ENCODE data around the gene PRDM16.

DNA sequence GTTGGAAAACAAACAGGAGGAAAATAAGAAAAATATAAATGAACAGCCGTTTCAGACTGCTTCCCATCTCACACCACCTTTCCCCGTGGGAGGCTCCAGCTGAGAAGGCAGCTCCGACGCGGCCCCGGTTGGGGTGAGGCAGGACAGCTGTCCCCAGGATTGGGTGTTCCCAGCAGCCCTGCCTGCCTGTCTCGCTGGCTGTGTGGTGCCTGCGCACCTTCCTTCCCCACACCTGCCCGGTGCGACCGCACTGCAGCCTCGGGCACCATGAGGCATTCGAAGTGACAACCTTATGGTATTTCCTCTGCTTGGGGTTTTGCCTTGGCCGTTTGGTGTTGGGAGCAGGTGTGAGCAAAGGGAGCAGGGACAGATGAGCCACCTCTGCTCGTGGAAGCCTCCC lies 161.6 kb downstream of the PRDM16 start:
- TF ChIP-seq, protein P1, sequence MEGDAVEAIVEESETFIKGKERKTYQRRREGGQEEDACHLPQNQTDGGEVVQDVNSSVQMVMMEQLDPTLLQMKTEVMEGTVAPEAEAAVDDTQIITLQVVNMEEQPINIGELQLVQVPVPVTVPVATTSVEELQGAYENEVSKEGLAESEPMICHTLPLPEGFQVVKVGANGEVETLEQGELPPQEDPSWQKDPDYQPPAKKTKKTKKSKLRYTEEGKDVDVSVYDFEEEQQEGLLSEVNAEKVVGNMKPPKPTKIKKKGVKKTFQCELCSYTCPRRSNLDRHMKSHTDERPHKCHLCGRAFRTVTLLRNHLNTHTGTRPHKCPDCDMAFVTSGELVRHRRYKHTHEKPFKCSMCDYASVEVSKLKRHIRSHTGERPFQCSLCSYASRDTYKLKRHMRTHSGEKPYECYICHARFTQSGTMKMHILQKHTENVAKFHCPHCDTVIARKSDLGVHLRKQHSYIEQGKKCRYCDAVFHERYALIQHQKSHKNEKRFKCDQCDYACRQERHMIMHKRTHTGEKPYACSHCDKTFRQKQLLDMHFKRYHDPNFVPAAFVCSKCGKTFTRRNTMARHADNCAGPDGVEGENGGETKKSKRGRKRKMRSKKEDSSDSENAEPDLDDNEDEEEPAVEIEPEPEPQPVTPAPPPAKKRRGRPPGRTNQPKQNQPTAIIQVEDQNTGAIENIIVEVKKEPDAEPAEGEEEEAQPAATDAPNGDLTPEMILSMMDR (optimal IDR thresholded peaks at IDR 0.05 in 1 of 3, IDR thresholded peaks at IDR 0.05 in 1 of 3, conservative IDR thresholded peaks at IDR 0.05 in 1 of 3; ENCODE audit: extremely low read depth in 1 of 3, insufficient read depth in 2 of 3, low read length in 3 of 3): no peak
- TF ChIP-seq EZH2 (IDR thresholded peaks at IDR 0.05; ENCODE audit: low read length): no peak
